ENCODE measurements around the gene SMIM36.

- TF ChIP-seq EZH2phosphoT487 (IDR thresholded peaks at IDR 0.05; ENCODE audit: low read depth, severe bottlenecking, unreplicated experiment) (no peak), CTCF (IDR thresholded peaks at IDR 0.05; ENCODE audit: poor library complexity) (no peak)
Observed at GRCh38 chr17:55530064-55530463, 18.8 kb upstream of the SMIM36 start.

All from hepatocyte (in vitro differentiated cells).